K562 (cell line): ENCODE measurements around the gene FDX2. TPM values are rescaled to one million over a fixed set of nuclear protein-coding genes. Genes with fewer than 3 reads are reported as not detected.

Experiments
- BRCA1 ChIP-seq, 2 experiments: fragments of 450-650 bp in 1 of 2; sonication (generic) in 1 of 2; formaldehyde crosslinking in 1 of 2; IDR thresholded peaks; 2 replicates each; pipeline versions ENCODE4 v1.5.0 to v1.6.1; 2017 to 2020; ENCODE audit warnings: mild to moderate bottlenecking in 1 of 2, missing genetic modification reagents in 1 of 2
- C11orf30 ChIP-seq: fragments of 450-650 bp; IDR thresholded peaks from 2 replicates; pipeline ENCODE4 v1.6.1; 2016; ENCODE audit warnings: low read depth, mild to moderate bottlenecking
- DMBX1 ChIP-seq: fragments of 250-450 bp; sonication (Bioruptor Pico); IDR thresholded peaks from 2 replicates; pipeline ENCODE4 v1.8.0; 2022; ENCODE audit warnings: inconsistent platforms, mild to moderate bottlenecking, moderate library complexity, borderline replicate concordance
- MITF ChIP-seq: IDR thresholded peaks from 2 replicates; pipeline ENCODE4 v1.6.1; 2014; ENCODE audit warnings: antibody characterized with exemption
- MTA3 ChIP-seq: fragments of 450-650 bp; formaldehyde crosslinking; IDR thresholded peaks from 2 replicates; pipeline ENCODE4 v1.6.1; 2017; ENCODE audit warnings: mild to moderate bottlenecking, borderline replicate concordance
- NELFE ChIP-seq: IDR thresholded peaks from 2 replicates; pipeline ENCODE4 v1.6.1; 2011; ENCODE audit warnings: mild to moderate bottlenecking; ENCODE audit not compliant: insufficient read depth, insufficient read length
- PHF20 ChIP-seq: fragments of 450-650 bp; IDR thresholded peaks from 2 replicates; pipeline ENCODE4 v1.6.1; 2018; ENCODE audit not compliant: partially characterized antibody
- RAD21 ChIP-seq, 2 experiments: fragments of 250-450 bp in 1 of 2; fragments of 450-650 bp in 1 of 2; sonication (Bioruptor Pico) in 1 of 2; formaldehyde crosslinking in 1 of 2; IDR thresholded peaks in 1 of 2; conservative IDR thresholded peaks in 1 of 2; 2 replicates each; pipeline versions ENCODE4 v1.4.0 to v1.8.0; 2020 to 2022; ENCODE audit warnings: mild to moderate bottlenecking in 2 of 2, moderate library complexity in 1 of 2
- SMARCA5 ChIP-seq: fragments of 450-650 bp; IDR thresholded peaks from 2 replicates; pipeline ENCODE4 v1.6.1; 2016
- TEAD4 ChIP-seq, 2 experiments: sonication (generic) in 1 of 2; formaldehyde crosslinking in 1 of 2; IDR thresholded peaks; 2 replicates each; pipeline versions ENCODE4 v1.6.1 to v1.8.0; 2012 to 2022; ENCODE audit warnings: borderline replicate concordance in 1 of 2, inconsistent platforms in 1 of 2, low read length in 1 of 2, mild to moderate bottlenecking in 1 of 2, missing genetic modification reagents in 1 of 2
- ZFP30 ChIP-seq: fragments of 250-450 bp; sonication (Bioruptor Pico); IDR thresholded peaks from 2 replicates; pipeline ENCODE4 v1.8.0; 2022; ENCODE audit warnings: moderate library complexity, mild to moderate bottlenecking, inconsistent platforms, borderline replicate concordance
- ZNF696 ChIP-seq: fragments of 250-450 bp; sonication (Bioruptor Pico); conservative IDR thresholded peaks from 2 replicates; pipeline ENCODE4 v1.4.0; 2020; ENCODE audit warnings: mild to moderate bottlenecking, moderate library complexity
- ZNF785 ChIP-seq: fragments of 250-450 bp; sonication (Bioruptor Pico); IDR thresholded peaks from 2 replicates; pipeline ENCODE4 v1.4.0; 2020; ENCODE audit warnings: mild to moderate bottlenecking
- polyA plus RNA-seq, 8 experiments: library from polyadenylated mRNA; depleted of rRNA in 4 of 8; stranded (reverse) in 5 of 8; unstranded in 3 of 8; fragments of >200 nt; fragmentation: Nextera tagmentation in 2 of 8; fragmentation: Illumina TruSeq in 1 of 8; extraction: Ambion mirVana in 2 of 8; extraction: Trizol in 1 of 8; gene quantifications; 2 replicates each; pipeline versions ENCODE4 v1.2.1 to v1.2.3, GENCODE V29; 2011 to 2014; ENCODE audit warnings: inconsistent platforms in 1 of 8, missing spikeins in 1 of 8
- total RNA-seq, 7 experiments: library from RNA; depleted of rRNA in 6 of 7; stranded (reverse); fragments of >200 nt in 6 of 7; fragmentation: Illumina TruSeq in 2 of 7; extraction: Trizol in 2 of 7; gene quantifications; 2 replicates each; pipeline versions ENCODE4 v1.2.1 to v1.2.3, GENCODE V29; 2011 to 2021; ENCODE audit warnings: low replicate concordance in 1 of 7
- TF ChIP-seq, protein P1 (sequence below): sonication (generic); formaldehyde crosslinking; IDR thresholded peaks from 2 replicates; pipeline ENCODE4 v1.8.0; 2023; ENCODE audit warnings: missing genetic modification reagents, mild to moderate bottlenecking, borderline replicate concordance
- TF ChIP-seq, protein P2 (sequence below), 2 experiments: IDR thresholded peaks; 2 replicates each; pipeline ENCODE4 v1.6.1; 2011; ENCODE audit warnings: borderline replicate concordance in 1 of 2, control low read depth in 1 of 2, low read depth in 1 of 2, low read length in 1 of 2, mild to moderate bottlenecking in 1 of 2, mixed read lengths in 1 of 2, moderate library complexity in 1 of 2; ENCODE audit not compliant: insufficient read depth in 1 of 2, insufficient read length in 1 of 2, poor library complexity in 1 of 2, severe bottlenecking in 1 of 2; ENCODE audit errors: extremely low read depth in 1 of 2
- TF ChIP-seq, protein P3 (sequence below): fragments of 250-450 bp; sonication (Bioruptor Pico); IDR thresholded peaks from 2 replicates; pipeline ENCODE4 v1.5.0; 2021

Gene FDX2
- total and polyA plus RNA-seq, 9 of the 15 experiments (the other 6 are each of a cell fraction or from before 2014, with no cell fraction given): 2.5 to 49.8 (median 29.7) TPM

DNA sequence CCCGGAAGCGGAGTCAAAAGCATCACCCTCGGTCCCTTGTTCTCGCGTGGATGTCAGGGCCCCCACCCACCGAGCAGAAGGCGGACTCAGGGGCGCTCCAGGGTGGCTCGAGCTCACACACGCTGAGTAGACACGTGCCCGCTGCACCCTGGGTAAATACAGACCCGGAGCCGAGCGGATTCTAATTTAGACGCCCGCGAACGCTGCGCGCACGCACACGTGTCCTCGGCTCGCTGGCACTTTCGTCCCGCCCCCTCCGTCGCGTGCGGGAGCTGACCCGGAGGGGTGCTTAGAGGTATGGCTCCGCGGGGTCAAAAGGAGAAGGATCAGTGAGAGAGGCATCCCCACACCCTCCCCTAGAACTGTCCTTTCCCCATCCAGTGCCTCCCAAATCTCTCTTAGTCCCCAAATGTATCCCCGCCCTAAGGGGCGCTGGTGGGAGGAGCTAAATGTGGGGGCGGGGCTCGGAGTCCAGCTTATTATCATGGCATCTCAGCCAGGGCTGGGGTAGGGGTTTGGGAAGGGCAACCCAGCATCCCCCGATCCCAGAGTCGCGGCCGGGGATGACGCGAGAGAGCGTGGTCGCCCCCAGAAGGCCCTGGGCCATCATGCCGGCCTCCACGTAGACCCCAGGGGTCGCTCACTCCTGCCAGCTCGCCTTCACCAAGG, 26.5 kb downstream of the FDX2 start (continued):
- TF ChIP-seq, protein P1, sequence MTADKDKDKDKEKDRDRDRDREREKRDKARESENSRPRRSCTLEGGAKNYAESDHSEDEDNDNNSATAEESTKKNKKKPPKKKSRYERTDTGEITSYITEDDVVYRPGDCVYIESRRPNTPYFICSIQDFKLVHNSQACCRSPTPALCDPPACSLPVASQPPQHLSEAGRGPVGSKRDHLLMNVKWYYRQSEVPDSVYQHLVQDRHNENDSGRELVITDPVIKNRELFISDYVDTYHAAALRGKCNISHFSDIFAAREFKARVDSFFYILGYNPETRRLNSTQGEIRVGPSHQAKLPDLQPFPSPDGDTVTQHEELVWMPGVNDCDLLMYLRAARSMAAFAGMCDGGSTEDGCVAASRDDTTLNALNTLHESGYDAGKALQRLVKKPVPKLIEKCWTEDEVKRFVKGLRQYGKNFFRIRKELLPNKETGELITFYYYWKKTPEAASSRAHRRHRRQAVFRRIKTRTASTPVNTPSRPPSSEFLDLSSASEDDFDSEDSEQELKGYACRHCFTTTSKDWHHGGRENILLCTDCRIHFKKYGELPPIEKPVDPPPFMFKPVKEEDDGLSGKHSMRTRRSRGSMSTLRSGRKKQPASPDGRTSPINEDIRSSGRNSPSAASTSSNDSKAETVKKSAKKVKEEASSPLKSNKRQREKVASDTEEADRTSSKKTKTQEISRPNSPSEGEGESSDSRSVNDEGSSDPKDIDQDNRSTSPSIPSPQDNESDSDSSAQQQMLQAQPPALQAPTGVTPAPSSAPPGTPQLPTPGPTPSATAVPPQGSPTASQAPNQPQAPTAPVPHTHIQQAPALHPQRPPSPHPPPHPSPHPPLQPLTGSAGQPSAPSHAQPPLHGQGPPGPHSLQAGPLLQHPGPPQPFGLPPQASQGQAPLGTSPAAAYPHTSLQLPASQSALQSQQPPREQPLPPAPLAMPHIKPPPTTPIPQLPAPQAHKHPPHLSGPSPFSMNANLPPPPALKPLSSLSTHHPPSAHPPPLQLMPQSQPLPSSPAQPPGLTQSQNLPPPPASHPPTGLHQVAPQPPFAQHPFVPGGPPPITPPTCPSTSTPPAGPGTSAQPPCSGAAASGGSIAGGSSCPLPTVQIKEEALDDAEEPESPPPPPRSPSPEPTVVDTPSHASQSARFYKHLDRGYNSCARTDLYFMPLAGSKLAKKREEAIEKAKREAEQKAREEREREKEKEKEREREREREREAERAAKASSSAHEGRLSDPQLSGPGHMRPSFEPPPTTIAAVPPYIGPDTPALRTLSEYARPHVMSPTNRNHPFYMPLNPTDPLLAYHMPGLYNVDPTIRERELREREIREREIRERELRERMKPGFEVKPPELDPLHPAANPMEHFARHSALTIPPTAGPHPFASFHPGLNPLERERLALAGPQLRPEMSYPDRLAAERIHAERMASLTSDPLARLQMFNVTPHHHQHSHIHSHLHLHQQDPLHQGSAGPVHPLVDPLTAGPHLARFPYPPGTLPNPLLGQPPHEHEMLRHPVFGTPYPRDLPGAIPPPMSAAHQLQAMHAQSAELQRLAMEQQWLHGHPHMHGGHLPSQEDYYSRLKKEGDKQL (CRISPR knock-in tag): 0 out of 2 replicates have a peak, but pooled peaks have one; percentile 48
- TF ChIP-seq MTA3: 0 out of 2 replicates have a peak, but pooled peaks have one; percentile 63
- TF ChIP-seq DMBX1 (CRISPR knock-in tag): no peak
- no peak for TF ChIP-seq SMARCA5
- no peak for TF ChIP-seq ZNF785 (CRISPR knock-in tag)
- peak; percentile 50 for TF ChIP-seq C11orf30
- TF ChIP-seq PHF20: no peak
- 0 out of 2 replicates have a peak, but pooled peaks have one; percentile 33 for TF ChIP-seq ZNF696 (CRISPR knock-in tag)
- TF ChIP-seq MITF: 0 out of 2 replicates have a peak, but pooled peaks have one; percentile 53
- no peak for TF ChIP-seq BRCA1 (IDR thresholded peaks at IDR 0.05)
- peak; percentile 91; the same call in 1 of the 2 replicates for TF ChIP-seq BRCA1 (CRISPR knock-in tag; IDR thresholded peaks at IDR 0.05)
- no peak for TF ChIP-seq ZFP30 (CRISPR knock-in tag)
- TF ChIP-seq RAD21 (CRISPR knock-in tag; conservative IDR thresholded peaks at IDR 0.05 in 1 of 2, IDR thresholded peaks at IDR 0.05 in 1 of 2): peak in 1 of 2 experiments; percentile 21; a peak in 2 of 4 replicates
- no peak for TF ChIP-seq NELFE
- TF ChIP-seq, protein P2, sequence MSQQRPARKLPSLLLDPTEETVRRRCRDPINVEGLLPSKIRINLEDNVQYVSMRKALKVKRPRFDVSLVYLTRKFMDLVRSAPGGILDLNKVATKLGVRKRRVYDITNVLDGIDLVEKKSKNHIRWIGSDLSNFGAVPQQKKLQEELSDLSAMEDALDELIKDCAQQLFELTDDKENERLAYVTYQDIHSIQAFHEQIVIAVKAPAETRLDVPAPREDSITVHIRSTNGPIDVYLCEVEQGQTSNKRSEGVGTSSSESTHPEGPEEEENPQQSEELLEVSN (IDR thresholded peaks at IDR 0.05; ENCODE audit: borderline replicate concordance in 1 of 2, extremely low read depth in 1 of 2, insufficient read depth in 1 of 2, insufficient read length in 1 of 2, low read depth in 1 of 2, low read length in 1 of 2, poor library complexity in 1 of 2, severe bottlenecking in 1 of 2): peak; percentile 82 to 97
- TF ChIP-seq TEAD4 (IDR thresholded peaks at IDR 0.05; ENCODE audit: low read length): no peak; the same call in 1 of the 2 replicates
- no peak for TF ChIP-seq TEAD4 (CRISPR knock-in tag; IDR thresholded peaks at IDR 0.05; ENCODE audit: borderline replicate concordance)
- TF ChIP-seq, protein P3, sequence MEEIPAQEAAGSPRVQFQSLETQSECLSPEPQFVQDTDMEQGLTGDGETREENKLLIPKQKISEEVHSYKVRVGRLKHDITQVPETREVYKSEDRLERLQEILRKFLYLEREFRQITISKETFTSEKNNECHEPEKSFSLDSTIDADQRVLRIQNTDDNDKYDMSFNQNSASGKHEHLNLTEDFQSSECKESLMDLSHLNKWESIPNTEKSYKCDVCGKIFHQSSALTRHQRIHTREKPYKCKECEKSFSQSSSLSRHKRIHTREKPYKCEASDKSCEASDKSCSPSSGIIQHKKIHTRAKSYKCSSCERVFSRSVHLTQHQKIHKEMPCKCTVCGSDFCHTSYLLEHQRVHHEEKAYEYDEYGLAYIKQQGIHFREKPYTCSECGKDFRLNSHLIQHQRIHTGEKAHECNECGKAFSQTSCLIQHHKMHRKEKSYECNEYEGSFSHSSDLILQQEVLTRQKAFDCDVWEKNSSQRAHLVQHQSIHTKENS: 0 out of 2 replicates have a peak, but pooled peaks have one; percentile 2
